Activated CD8-positive, alpha-beta T cell treated with anti-CD3 and anti-CD28 coated beads, Interleukin-2, amount 10 ng/mL, durations not matched to agents 7 days and 5 days (primary cell): ENCODE measurements around the gene ISM1. TPM values are rescaled to one million over a fixed set of nuclear protein-coding genes. Genes with fewer than 3 reads are reported as not detected.

ENCODE experiments used
- ATAC-seq: fragments of 150-1000 bp; cut with Tn5 transposase; one replicate; pipeline ENCODE4 v1.10.0; 2021; ENCODE audit warnings: moderate library complexity
- CTCF ChIA-PET: fragments of 350-600 bp; sonication (Branson Sonifier 250); formaldehyde crosslinking; loops from one replicate; lab custom pipeline; 2021; ENCODE audit warnings: antibody characterized with exemption; lab: Charles Lee
- POLR2A ChIA-PET: fragments of 350-600 bp; sonication (Branson Sonifier 250); formaldehyde crosslinking; loops from one replicate; lab custom pipeline; 2021; ENCODE audit warnings: antibody characterized with exemption; lab: Charles Lee
- DNase-seq: peaks from one replicate; pipeline ENCODE4 v3.0.0-alpha.2; 2020
- H3K27ac Mint-ChIP-seq: one replicate; pipeline ENCODE4 v1.8.0; 2021; ENCODE audit warnings: mild to moderate bottlenecking, mixed read lengths
- H3K27me3 Mint-ChIP-seq: one replicate; pipeline ENCODE4 v1.8.0; 2021; ENCODE audit warnings: low read depth, mixed read lengths
- H3K36me3 Mint-ChIP-seq: one replicate; pipeline ENCODE4 v1.8.0; 2021; ENCODE audit warnings: low read depth, mixed read lengths
- H3K4me1 Mint-ChIP-seq: one replicate; pipeline ENCODE4 v1.8.0; 2021; ENCODE audit warnings: low read depth, mixed read lengths
- H3K4me3 Mint-ChIP-seq: one replicate; pipeline ENCODE4 v1.8.0; 2021; ENCODE audit warnings: mild to moderate bottlenecking, mixed read lengths
- H3K9me3 Mint-ChIP-seq: one replicate; pipeline ENCODE4 v1.8.0; 2022; ENCODE audit warnings: mixed read lengths; ENCODE audit not compliant: insufficient read depth
- total RNA-seq, 2 experiments: library from RNA; stranded (reverse); gene quantifications; one replicate each; pipeline ENCODE4 v1.2.3, GENCODE V29; 2021

Gene ISM1
- total RNA-seq, 2 experiments from 2014 or later, result 2.9 to 3.7 TPM

GRCh38 chr20:13289031-13289430, 68.0 kb downstream of the ISM1 start:
- no peak for DNase-seq
- H3K36me3 Mint-ChIP-seq, result no peaks in the 10 kb centered on the region
- H3K27ac Mint-ChIP-seq, result no peak overlapping the region
- CTCF ChIA-PET, result no interaction called here
- POLR2A ChIA-PET, result no interaction called here
- H3K4me1 Mint-ChIP-seq, result peaks cover 5% of the 10 kb centered on the region
- ATAC-seq, result no peak
- no peak overlapping the region for H3K4me3 Mint-ChIP-seq
- H3K9me3 Mint-ChIP-seq, result no peaks in the 10 kb centered on the region
- no peaks in the 10 kb centered on the region for H3K27me3 Mint-ChIP-seq

- no peaks in the 10 kb centered on the region for H3K27me3 Mint-ChIP-seq
- peaks cover 5% of the 10 kb centered on the region for H3K4me1 Mint-ChIP-seq
- H3K4me3 Mint-ChIP-seq, result no peak overlapping the region
- DNase-seq (no peak), ATAC-seq (no peak)
- no peaks in the 10 kb centered on the region for H3K9me3 Mint-ChIP-seq
- CTCF ChIA-PET, result no interaction called here
- POLR2A ChIA-PET, result interaction anchor here (0.6 kb wide), 1 partner anchor 37 kb away, joined by 3 read pairs; no protein-coding TSS in a partner anchor
- H3K27ac Mint-ChIP-seq, result no peak overlapping the region
- no peaks in the 10 kb centered on the region for H3K36me3 Mint-ChIP-seq
Measured at GRCh38 chr20:13290724-13291123, 69.7 kb downstream of the ISM1 start.

- no peaks in the 10 kb centered on the region for H3K9me3 Mint-ChIP-seq
- H3K27me3 Mint-ChIP-seq, result no peaks in the 10 kb centered on the region
- POLR2A ChIA-PET, result interaction anchor here (0.6 kb wide), 1 partner anchor 37 kb away, joined by 3 read pairs; no protein-coding TSS in a partner anchor
- no peaks in the 10 kb centered on the region for H3K36me3 Mint-ChIP-seq
- no peak overlapping the region for H3K4me3 Mint-ChIP-seq
- CTCF ChIA-PET, result no interaction called here
- DNase-seq (no peak), ATAC-seq (no peak)
- peaks cover 5% of the 10 kb centered on the region for H3K4me1 Mint-ChIP-seq
- H3K27ac Mint-ChIP-seq, result no peak overlapping the region
Measured at GRCh38 chr20:13291157-13291556, 70.1 kb downstream of the ISM1 start.

- peaks cover 5% of the 10 kb centered on the region for H3K4me1 Mint-ChIP-seq
- DNase-seq (no peak), ATAC-seq (no peak)
- no peaks in the 10 kb centered on the region for H3K9me3 Mint-ChIP-seq
- no peaks in the 10 kb centered on the region for H3K27me3 Mint-ChIP-seq
- ChIA-PET POLR2A (interaction anchor here (0.6 kb wide), 1 partner anchor 45 kb away, joined by 3 read pairs; no protein-coding TSS in a partner anchor), CTCF (interaction anchor here (1.6 to 1.7 kb wide), 2 partner anchors 10 to 174 kb away, joined by 3 to 4 read pairs; no protein-coding TSS in a partner anchor)
- no peaks in the 10 kb centered on the region for H3K36me3 Mint-ChIP-seq
- H3K4me3 Mint-ChIP-seq, result no peak overlapping the region
- no peak overlapping the region for H3K27ac Mint-ChIP-seq
Measured at GRCh38 chr20:13292201-13292885, 71.3 kb downstream of the ISM1 start.

- POLR2A ChIA-PET, result no interaction called here
Measured at GRCh38 chr20:13294522-13294921, 73.4 kb downstream of the ISM1 start.

GRCh38 chr20:13295637-13296036, 74.6 kb downstream of the ISM1 start:
- ChIA-PET CTCF (no interaction called here), POLR2A (no interaction called here)
- Mint-ChIP-seq H3K27ac (no peak overlapping the region), H3K4me3 (no peak overlapping the region), H3K36me3 (no peaks in the 10 kb centered on the region), H3K4me1 (no peaks in the 10 kb centered on the region), H3K27me3 (no peaks in the 10 kb centered on the region), H3K9me3 (no peaks in the 10 kb centered on the region)
- DNase-seq (no peak), ATAC-seq (no peak)

More at GRCh38 chr20:13294522-13294921, 73.4 kb downstream of the ISM1 start:
- no peaks in the 10 kb centered on the region for H3K36me3 Mint-ChIP-seq
- H3K27ac Mint-ChIP-seq, result no peak overlapping the region
- H3K27me3 Mint-ChIP-seq, result no peaks in the 10 kb centered on the region
- DNase-seq, result no peak
- no peak for ATAC-seq
- CTCF ChIA-PET, result interaction anchor here (1.4 kb wide), 1 partner anchor 9 kb away, joined by 3 read pairs; no protein-coding TSS in a partner anchor
- no peaks in the 10 kb centered on the region for H3K9me3 Mint-ChIP-seq
- H3K4me3 Mint-ChIP-seq, result no peak overlapping the region
- H3K4me1 Mint-ChIP-seq, result no peaks in the 10 kb centered on the region

- Mint-ChIP-seq H3K27ac (no peak overlapping the region), H3K36me3 (no peaks in the 10 kb centered on the region), H3K4me1 (no peaks in the 10 kb centered on the region), H3K27me3 (no peaks in the 10 kb centered on the region), H3K4me3 (no peak overlapping the region), H3K9me3 (no peaks in the 10 kb centered on the region)
- DNase-seq (no peak), ATAC-seq (no peak)
- ChIA-PET POLR2A (no interaction called here), CTCF (no interaction called here)
Measured at GRCh38 chr20:13296070-13296469, 75.0 kb downstream of the ISM1 start.

GRCh38 chr20:13297147-13297899, 76.2 kb downstream of the ISM1 start:
- Mint-ChIP-seq H3K4me3 (no peak overlapping the region), H3K27me3 (no peaks in the 10 kb centered on the region), H3K36me3 (no peaks in the 10 kb centered on the region), H3K9me3 (no peaks in the 10 kb centered on the region), H3K4me1 (no peaks in the 10 kb centered on the region), H3K27ac (no peak overlapping the region)
- ChIA-PET POLR2A (no interaction called here), CTCF (interaction anchor here (1.4 kb wide), 1 partner anchor 249 kb away, joined by 3 read pairs; no protein-coding TSS in a partner anchor)
- DNase-seq, result no peak
- ATAC-seq, result no peak

- H3K27ac Mint-ChIP-seq, result no peak overlapping the region
- H3K36me3 Mint-ChIP-seq, result no peaks in the 10 kb centered on the region
- no peaks in the 10 kb centered on the region for H3K4me1 Mint-ChIP-seq
- no peak for ATAC-seq
- ChIA-PET CTCF (interaction anchor here (0.9 kb wide), 1 partner anchor 180 kb away, joined by 3 read pairs; no protein-coding TSS in a partner anchor), POLR2A (no interaction called here)
- no peaks in the 10 kb centered on the region for H3K27me3 Mint-ChIP-seq
- DNase-seq, result no peak
- H3K4me3 Mint-ChIP-seq, result no peak overlapping the region
- H3K9me3 Mint-ChIP-seq, result no peaks in the 10 kb centered on the region
Measured at GRCh38 chr20:13298692-13299373, 77.8 kb downstream of the ISM1 start.

- ATAC-seq (no peak), DNase-seq (no peak)
- ChIA-PET CTCF (interaction anchor here (0.9 kb wide), 1 partner anchor 180 kb away, joined by 3 read pairs; no protein-coding TSS in a partner anchor), POLR2A (no interaction called here)
- Mint-ChIP-seq H3K9me3 (no peaks in the 10 kb centered on the region), H3K27me3 (no peaks in the 10 kb centered on the region), H3K27ac (no peak overlapping the region), H3K36me3 (no peaks in the 10 kb centered on the region), H3K4me1 (no peaks in the 10 kb centered on the region), H3K4me3 (no peak overlapping the region)
Measured at GRCh38 chr20:13299401-13299800, 78.3 kb downstream of the ISM1 start.

- no peaks in the 10 kb centered on the region for H3K9me3 Mint-ChIP-seq
- no peak overlapping the region for H3K4me3 Mint-ChIP-seq
- no peak overlapping the region for H3K27ac Mint-ChIP-seq
- ATAC-seq, result no peak
- H3K27me3 Mint-ChIP-seq, result no peaks in the 10 kb centered on the region
- ChIA-PET CTCF (interaction anchor here (0.6 to 2.2 kb wide), 11 partner anchors 9 to 245 kb away, joined by 3 to 25 read pairs (median 6); no protein-coding TSS in a partner anchor), POLR2A (no interaction called here)
- DNase-seq, result no peak
- H3K36me3 Mint-ChIP-seq, result no peaks in the 10 kb centered on the region
- no peaks in the 10 kb centered on the region for H3K4me1 Mint-ChIP-seq
Measured at GRCh38 chr20:13301596-13301995, 80.5 kb downstream of the ISM1 start.
